HEK293T (cell line): ENCODE results near the gene RASSF10.

Experiments
- ARNT ChIP-seq: fragments of 450-650 bp; IDR thresholded peaks from 2 replicates; pipeline ENCODE4 v1.6.1; 2017; ENCODE audit warnings: mild to moderate bottlenecking
- SP1 ChIP-seq: fragments of 450-650 bp; IDR thresholded peaks from 2 replicates; pipeline ENCODE4 v1.6.1; 2017

DNA sequence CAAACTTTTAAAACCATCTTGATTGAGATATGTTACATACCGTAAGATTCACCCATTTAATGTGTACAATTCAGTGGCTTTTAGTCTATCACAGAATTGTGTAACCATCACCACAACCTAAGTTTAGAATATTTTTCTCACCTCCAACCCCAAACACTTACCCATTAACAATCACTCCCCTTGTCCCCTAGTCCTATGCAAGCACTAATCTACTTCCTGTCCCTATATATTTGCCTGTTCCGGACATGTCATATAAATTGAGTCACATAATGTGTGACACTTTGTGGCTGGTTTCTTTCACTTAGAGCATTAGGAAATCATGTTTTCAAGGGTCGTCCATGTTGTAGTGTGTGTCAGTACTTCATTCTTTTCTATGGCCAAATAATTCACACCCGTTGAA, 38.8 kb downstream of the RASSF10 start:
- TF ChIP-seq SP1 (no peak), ARNT (no peak)
